ENCODE data around the gene SYT8.

Gene SYT8

GRCh38 chr11:1819074-1819473 lies 15.7 kb upstream of the SYT8 start:
- DNase-seq: no peak

GRCh38 chr11:1820463-1821325 lies 14.1 kb upstream of the SYT8 start:
- no peak for DNase-seq

- no peak for DNase-seq
Observed at GRCh38 chr11:1821562-1821961, 13.2 kb upstream of the SYT8 start.

GRCh38 chr11:1822648-1823375 lies 12.0 kb upstream of the SYT8 start:
- no peak for DNase-seq

- no peak for DNase-seq
Observed at GRCh38 chr11:1823376-1824220, 11.2 kb upstream of the SYT8 start.

GRCh38 chr11:1824221-1825038 lies 10.4 kb upstream of the SYT8 start:
- DNase-seq: no peak

- DNase-seq: peak; percentile 15 to 54
Observed at GRCh38 chr11:1825039-1825740, 9.6 kb upstream of the SYT8 start.

GRCh38 chr11:1825785-1826451 lies 8.9 kb upstream of the SYT8 start:
- no peak for DNase-seq

- no peak for DNase-seq
Observed at GRCh38 chr11:1826552-1827094, 8.2 kb upstream of the SYT8 start.

- no peak for DNase-seq
Observed at GRCh38 chr11:1827095-1827813, 7.5 kb upstream of the SYT8 start.

GRCh38 chr11:1827931-1828330 lies 6.9 kb upstream of the SYT8 start:
- DNase-seq: no peak

GRCh38 chr11:1828542-1828941 lies 6.2 kb upstream of the SYT8 start:
- DNase-seq: no peak

GRCh38 chr11:1829039-1829820 lies 5.6 kb upstream of the SYT8 start:
- DNase-seq: no peak

- DNase-seq: no peak
Observed at GRCh38 chr11:1830004-1830321, 4.8 kb upstream of the SYT8 start.

- no peak for DNase-seq
Observed at GRCh38 chr11:1830322-1831223, 4.2 kb upstream of the SYT8 start.

GRCh38 chr11:1831338-1832210 lies 3.2 kb upstream of the SYT8 start:
- DNase-seq: no peak

GRCh38 chr11:1832211-1832919 lies 2.4 kb upstream of the SYT8 start:
- DNase-seq: peak in 1 of 2 donors; percentile 43
